ENCODE measurements around the gene DCLK1.

The DCLK1 gene

GRCh38 chr13:35886332-35887114 is 244.7 kb downstream of the DCLK1 start:
- no peak overlapping the region for H3K4me3 ChIP-seq (ENCODE audit: low read depth, low read length)
- CTCF ChIA-PET, result interaction anchor here (0.7 kb wide), 1 partner anchor 28 kb away, joined by 3 read pairs; no protein-coding TSS in a partner anchor
- no peak for DNase-seq (ENCODE audit: low read depth, low spot score)
- no peak for TF ChIP-seq CTCF (IDR thresholded peaks at IDR 0.05; ENCODE audit: insufficient read depth, low read length, missing control alignments)
- POLR2A ChIA-PET, result no interaction called here

- CTCF ChIA-PET, result no interaction called here
Observed at GRCh38 chr13:35884211-35884760, 246.9 kb downstream of the DCLK1 start.

GRCh38 chr13:35882722-35883497 is 248.3 kb downstream of the DCLK1 start:
- TF ChIP-seq CTCF (IDR thresholded peaks at IDR 0.05; ENCODE audit: insufficient read depth, low read length, missing control alignments), result no peak
- H3K4me3 ChIP-seq (ENCODE audit: low read depth, low read length), result no peak overlapping the region
- POLR2A ChIA-PET, result no interaction called here
- no peak for DNase-seq (ENCODE audit: low read depth, low spot score)
- CTCF ChIA-PET, result no interaction called here

More at GRCh38 chr13:35884211-35884760, 246.9 kb downstream of the DCLK1 start:
- DNase-seq (ENCODE audit: low read depth, low spot score), result no peak
- POLR2A ChIA-PET, result no interaction called here
- H3K4me3 ChIP-seq (ENCODE audit: low read depth, low read length), result no peak overlapping the region
- TF ChIP-seq CTCF (IDR thresholded peaks at IDR 0.05; ENCODE audit: insufficient read depth, low read length, missing control alignments), result no peak

- H3K4me3 ChIP-seq (ENCODE audit: low read depth, low read length), result no peak overlapping the region
- ChIA-PET POLR2A (no interaction called here), CTCF (interaction anchor here (2.2 kb wide), 1 partner anchor 10 kb away, joined by 4 read pairs; no protein-coding TSS in a partner anchor)
- no peak for TF ChIP-seq CTCF (IDR thresholded peaks at IDR 0.05; ENCODE audit: insufficient read depth, low read length, missing control alignments)
- DNase-seq (ENCODE audit: low read depth, low spot score), result no peak
Observed at GRCh38 chr13:35881360-35881759, 249.8 kb downstream of the DCLK1 start.

GRCh38 chr13:35879111-35879510 is 252.1 kb downstream of the DCLK1 start:
- CTCF ChIA-PET, result interaction anchor here (1.3 kb wide), 1 partner anchor 60 kb away, joined by 4 read pairs; no protein-coding TSS in a partner anchor
- no peak overlapping the region for H3K4me3 ChIP-seq (ENCODE audit: low read depth, low read length)
- POLR2A ChIA-PET, result no interaction called here
- DNase-seq (ENCODE audit: low read depth, low spot score), result no peak
- no peak for TF ChIP-seq CTCF (IDR thresholded peaks at IDR 0.05; ENCODE audit: insufficient read depth, low read length, missing control alignments)

GRCh38 chr13:35876601-35877000 is 254.6 kb downstream of the DCLK1 start:
- POLR2A ChIA-PET, result no interaction called here
- DNase-seq (ENCODE audit: low read depth, low spot score), result no peak
- CTCF ChIA-PET, result no interaction called here
- H3K4me3 ChIP-seq (ENCODE audit: low read depth, low read length), result no peak overlapping the region
- TF ChIP-seq CTCF (IDR thresholded peaks at IDR 0.05; ENCODE audit: insufficient read depth, low read length, missing control alignments), result no peak
